ENCODE measurements around the gene CKS2. TPM values are rescaled to one million over a fixed set of nuclear protein-coding genes. Genes with fewer than 3 reads are reported as not detected.

CKS2 gene
- total RNA-seq, 3 donors from 2014 or later, result 18.2 to 32.4 (median 21.7) TPM

DNA sequence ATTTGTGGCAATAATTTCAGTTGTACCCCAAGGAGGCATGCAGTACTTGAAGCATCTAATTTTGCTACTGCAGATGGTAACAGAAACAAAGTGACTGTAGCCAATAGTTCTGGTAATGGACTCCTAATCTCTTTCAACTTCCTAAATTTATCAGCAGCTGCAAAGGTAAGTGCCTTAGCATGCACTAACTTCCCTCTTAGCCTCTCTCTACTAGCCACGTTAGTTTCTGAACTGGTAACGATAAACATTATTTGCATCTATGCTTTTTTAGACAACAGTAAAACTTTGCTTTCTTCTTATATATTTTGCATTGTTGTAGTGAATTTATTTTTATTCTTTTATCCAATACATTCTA is 6.2 kb upstream of the CKS2 start:
- TF ChIP-seq POLR2A (IDR thresholded peaks at IDR 0.05) (no peak), POLR2AphosphoS5 (IDR thresholded peaks at IDR 0.05) (no peak), CTCF (IDR thresholded peaks at IDR 0.05) (no peak)
- no peak for DNase-seq (ENCODE audit: low spot score in 2 of 2)
- intact Hi-C loops (cut with DNase I; ENCODE audit: low total_unique reads), result no loop called here
- Histone ChIP-seq H3K27ac (no peak overlapping the region), H3K9me3 (no peaks in the 10 kb centered on the region), H3K4me3 (no peak overlapping the region), H3K36me3 (no peaks in the 10 kb centered on the region), H3K4me1 (no peaks in the 10 kb centered on the region), H3K27me3 (no peaks in the 10 kb centered on the region)

GRCh38 chr9:89305868-89306267 is 5.1 kb upstream of the CKS2 start:
- Histone ChIP-seq H3K27ac (no peak overlapping the region), H3K4me1 (no peaks in the 10 kb centered on the region), H3K36me3 (no peaks in the 10 kb centered on the region), H3K27me3 (no peaks in the 10 kb centered on the region), H3K9me3 (no peaks in the 10 kb centered on the region), H3K4me3 (no peak overlapping the region)
- TF ChIP-seq POLR2AphosphoS5 (IDR thresholded peaks at IDR 0.05) (no peak), POLR2A (IDR thresholded peaks at IDR 0.05) (no peak)
- intact Hi-C loops (cut with DNase I; ENCODE audit: low total_unique reads), result no loop called here
- DNase-seq (ENCODE audit: low spot score in 2 of 2), result no peak

GRCh38 chr9:89309166-89309565 is 1.8 kb upstream of the CKS2 start:
- intact Hi-C loops (cut with DNase I; ENCODE audit: low total_unique reads), result no loop called here
- H3K27ac ChIP-seq, result peak overlapping the region in 1 of 2 donors; percentile 99

GRCh38 chr9:89309608-89310474 is 1.2 kb upstream of the CKS2 start:
- Histone ChIP-seq H3K27ac (peak overlapping the region; percentile 99 to 100), H3K4me3 (peak overlapping the region; percentile 74 to 87 (median 85)), H3K4me1 (peaks cover 0 to 8% of the 10 kb centered on the region in 2 donors), H3K9me3 (no peaks in the 10 kb centered on the region), H3K27me3 (no peaks in the 10 kb centered on the region), H3K36me3 (no peaks in the 10 kb centered on the region)
- no peak for DNase-seq (ENCODE audit: low spot score in 2 of 2)
- intact Hi-C loops (cut with DNase I; ENCODE audit: low total_unique reads), result no loop called here
- TF ChIP-seq POLR2AphosphoS5 (IDR thresholded peaks at IDR 0.05) (no peak), CTCF (IDR thresholded peaks at IDR 0.05) (peak in 1 of 3 donors; percentile 28)

More at GRCh38 chr9:89309166-89309565, 1.8 kb upstream of the CKS2 start:
- no peaks in the 10 kb centered on the region for H3K9me3 ChIP-seq
- H3K36me3 ChIP-seq, result no peaks in the 10 kb centered on the region
- peaks cover 0 to 8% of the 10 kb centered on the region in 2 donors for H3K4me1 ChIP-seq
- H3K4me3 ChIP-seq, result no peak overlapping the region
- TF ChIP-seq CTCF (IDR thresholded peaks at IDR 0.05), result no peak
- TF ChIP-seq POLR2AphosphoS5 (IDR thresholded peaks at IDR 0.05), result no peak
- TF ChIP-seq POLR2A (IDR thresholded peaks at IDR 0.05), result no peak
- H3K27me3 ChIP-seq, result no peaks in the 10 kb centered on the region
- DNase-seq (ENCODE audit: low spot score in 2 of 2), result no peak

- DNase-seq (ENCODE audit: low spot score in 2 of 2), result no peak
- Histone ChIP-seq H3K9me3 (no peaks in the 10 kb centered on the region), H3K4me3 (peak overlapping the region; percentile 74 to 87 (median 85)), H3K4me1 (peaks cover 0 to 8% of the 10 kb centered on the region in 2 donors), H3K36me3 (no peaks in the 10 kb centered on the region), H3K27me3 (no peaks in the 10 kb centered on the region), H3K27ac (peak overlapping the region; percentile 28 to 100)
- no peak for TF ChIP-seq POLR2A (IDR thresholded peaks at IDR 0.05)
- no peak for TF ChIP-seq CTCF (IDR thresholded peaks at IDR 0.05)
- no peak for TF ChIP-seq POLR2AphosphoS5 (IDR thresholded peaks at IDR 0.05)
- intact Hi-C loops (cut with DNase I; ENCODE audit: low total_unique reads), result no loop called here
Measured at GRCh38 chr9:89311346-89312221, 589 bp downstream of the CKS2 start.
